ENCODE data around the gene RBCK1. TPM values are rescaled to one million over a fixed set of nuclear protein-coding genes. Genes with fewer than 3 reads are reported as not detected.

Gene RBCK1
- total RNA-seq, 1 experiment from 2014 or later = 46.8 TPM

DNA sequence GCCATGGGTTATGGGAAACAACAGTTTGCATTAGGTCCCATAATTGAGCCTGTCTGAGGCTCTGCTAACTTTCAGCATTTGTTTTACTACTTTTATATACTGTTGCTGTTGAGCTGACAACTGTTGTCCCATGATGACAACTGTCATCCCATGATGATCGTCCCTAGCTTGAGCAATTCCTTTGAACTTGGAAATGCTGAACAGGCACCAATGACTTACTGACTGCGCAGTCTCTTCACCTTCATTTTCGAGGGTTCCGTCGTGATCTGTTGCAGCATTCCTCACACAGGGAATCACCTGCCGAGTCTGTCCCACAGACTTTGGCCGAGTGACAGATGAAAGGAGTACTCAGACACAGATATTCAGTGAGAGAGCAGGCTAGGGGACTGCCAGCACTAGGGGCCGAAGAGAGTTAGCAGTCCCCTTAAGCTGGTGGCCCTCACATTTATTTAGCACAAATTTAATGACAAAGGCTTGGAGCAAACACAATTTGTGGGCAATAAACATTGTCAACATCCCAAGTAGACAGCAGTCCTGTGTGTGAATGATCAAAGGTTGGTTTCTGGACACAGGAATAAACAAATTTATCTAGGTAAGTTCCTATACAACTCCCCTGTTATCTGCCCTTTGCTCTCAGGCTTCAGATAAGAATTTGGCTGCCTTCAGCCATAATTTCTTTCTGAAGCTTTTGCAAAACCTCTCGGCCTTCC, 64.2 kb downstream of the RBCK1 start:
- H3K27ac ChIP-seq (ENCODE audit: insufficient read length, low read depth, low read length) = no peak overlapping the region
- no peak overlapping the region for H4K8ac ChIP-seq (replicated peaks; ENCODE audit: insufficient read length, low read depth, low read length)
- H3K9ac ChIP-seq (ENCODE audit: extremely low read depth, insufficient read length, low read length) = no peak overlapping the region
- no peak overlapping the region for H2AK5ac ChIP-seq (ENCODE audit: insufficient read length, low read length)
- peaks cover 21 to 50% (median 28%) of the 10 kb centered on the region in 3 experiments for H3K36me3 Mint-ChIP-seq (ENCODE audit: insufficient read depth in 1 of 3, low read depth in 3 of 3)
- no peaks in the 10 kb centered on the region for H4K20me1 ChIP-seq (ENCODE audit: control insufficient read depth, insufficient read depth, insufficient read length)
- no peaks in the 10 kb centered on the region for H3K4me1 ChIP-seq (ENCODE audit: insufficient read depth, low read length)
- no peak for DNase-seq
- H3K4me1 Mint-ChIP-seq = no peaks in the 10 kb centered on the region
- no peak overlapping the region for H4K5ac ChIP-seq (ENCODE audit: insufficient read length, low read depth, low read length)
- H3K23me2 ChIP-seq (ENCODE audit: insufficient read length, low read depth, low read length, poor library complexity, severe bottlenecking) = no peaks in the 10 kb centered on the region
- H3K4ac ChIP-seq (ENCODE audit: low read depth, low read length) = no peak overlapping the region
- peaks cover 39% of the 10 kb centered on the region for H3K27me3 Mint-ChIP-seq (ENCODE audit: low read depth)
- no CpG with 5 or more reads among the region's 9 CpGs for WGBS (ENCODE audit: extremely low coverage, insufficient read length, low lambda C conversion rate)
- H3K79me2 ChIP-seq (ENCODE audit: insufficient read depth, low read length) = no peaks in the 10 kb centered on the region
- H2AFZ ChIP-seq (ENCODE audit: low read length) = no peak overlapping the region
- no peak overlapping the region for H2BK12ac ChIP-seq (ENCODE audit: insufficient read length, low read depth, low read length)
- no peak overlapping the region for H2BK20ac ChIP-seq (ENCODE audit: low read depth, low read length, poor library complexity, severe bottlenecking)
- no peak overlapping the region for H3T11ph ChIP-seq (ENCODE audit: low read length)
- no peak overlapping the region for H3K4me3 Mint-ChIP-seq
- H3K27ac Mint-ChIP-seq = no peak overlapping the region
- no peak overlapping the region for H3K23ac ChIP-seq (ENCODE audit: insufficient read length, low read depth, low read length)
- no peak overlapping the region for H2BK15ac ChIP-seq (ENCODE audit: low read depth, low read length)
- H4K91ac ChIP-seq (ENCODE audit: insufficient read length, low read depth, low read length) = no peak overlapping the region
- no peak overlapping the region for H3K4me2 ChIP-seq (ENCODE audit: insufficient read depth, insufficient read length, low read length)
- TF ChIP-seq, protein P1, sequence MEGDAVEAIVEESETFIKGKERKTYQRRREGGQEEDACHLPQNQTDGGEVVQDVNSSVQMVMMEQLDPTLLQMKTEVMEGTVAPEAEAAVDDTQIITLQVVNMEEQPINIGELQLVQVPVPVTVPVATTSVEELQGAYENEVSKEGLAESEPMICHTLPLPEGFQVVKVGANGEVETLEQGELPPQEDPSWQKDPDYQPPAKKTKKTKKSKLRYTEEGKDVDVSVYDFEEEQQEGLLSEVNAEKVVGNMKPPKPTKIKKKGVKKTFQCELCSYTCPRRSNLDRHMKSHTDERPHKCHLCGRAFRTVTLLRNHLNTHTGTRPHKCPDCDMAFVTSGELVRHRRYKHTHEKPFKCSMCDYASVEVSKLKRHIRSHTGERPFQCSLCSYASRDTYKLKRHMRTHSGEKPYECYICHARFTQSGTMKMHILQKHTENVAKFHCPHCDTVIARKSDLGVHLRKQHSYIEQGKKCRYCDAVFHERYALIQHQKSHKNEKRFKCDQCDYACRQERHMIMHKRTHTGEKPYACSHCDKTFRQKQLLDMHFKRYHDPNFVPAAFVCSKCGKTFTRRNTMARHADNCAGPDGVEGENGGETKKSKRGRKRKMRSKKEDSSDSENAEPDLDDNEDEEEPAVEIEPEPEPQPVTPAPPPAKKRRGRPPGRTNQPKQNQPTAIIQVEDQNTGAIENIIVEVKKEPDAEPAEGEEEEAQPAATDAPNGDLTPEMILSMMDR (conservative IDR thresholded peaks at IDR 0.05) = no peak
- H3K27me3 ChIP-seq (ENCODE audit: insufficient read depth, low read length) = no peaks in the 10 kb centered on the region
- no peak overlapping the region for H2BK120ac ChIP-seq (ENCODE audit: low read depth, low read length, poor library complexity, severe bottlenecking)
- H2BK5ac ChIP-seq (ENCODE audit: insufficient read length, low read length) = no peak overlapping the region
- H3K9me3 Mint-ChIP-seq = peaks cover 49 to 51% of the 10 kb centered on the region in 2 experiments
- H3K79me1 ChIP-seq (ENCODE audit: insufficient read depth, low read depth, low read length, poor library complexity, severe bottlenecking) = no peaks in the 10 kb centered on the region
- H3K18ac ChIP-seq (ENCODE audit: insufficient read length, low read depth, low read length) = no peak overlapping the region
- peaks cover 36% of the 10 kb centered on the region for H3K9me3 ChIP-seq (ENCODE audit: control insufficient read depth, low read depth, low read length)
- no peak overlapping the region for H3K56ac ChIP-seq (ENCODE audit: insufficient read length, low read depth, low read length)
- H3K14ac ChIP-seq (ENCODE audit: insufficient read depth, low read length) = no peak overlapping the region

Data from H9 (cell line).